Endodermal cell (in vitro differentiated cells): Measurements from ENCODE around the gene BACH2. TPM values are rescaled to one million over a fixed set of nuclear protein-coding genes. Genes with fewer than 3 reads are reported as not detected.
"Not testable (repeated sequence)": the region's sequence is repeated elsewhere in the genome, so short reads cannot be mapped to it uniquely, and the experiment has no call there.

ENCODE experiments used
- DNase-seq: peaks from one replicate; pipeline ENCODE4 v3.0.0-alpha.2; 2017
- H3K27ac ChIP-seq: 2 replicates; pipeline ENCODE4 v1.5.1; 2013; ENCODE audit warnings: mild to moderate bottlenecking, low read depth, low read length, moderate library complexity
- H3K27me3 ChIP-seq: 2 replicates; pipeline ENCODE4 v1.6.1; 2013; ENCODE audit warnings: mild to moderate bottlenecking, low read length, moderate library complexity; ENCODE audit not compliant: insufficient read depth, control insufficient read depth, poor library complexity, severe bottlenecking
- H3K36me3 ChIP-seq: 2 replicates; pipeline ENCODE4 v1.7.0; 2013; ENCODE audit warnings: mild to moderate bottlenecking, low read length, moderate library complexity; ENCODE audit not compliant: control insufficient read depth, insufficient read depth
- H3K4me1 ChIP-seq: one replicate; pipeline ENCODE4 v1.7.0; 2013; ENCODE audit warnings: low read length; ENCODE audit not compliant: control insufficient read depth, insufficient read depth
- H3K4me3 ChIP-seq: 2 replicates; pipeline ENCODE4 v1.5.1; 2013; ENCODE audit warnings: mild to moderate bottlenecking, low read length, moderate library complexity
- H3K9ac ChIP-seq: 2 replicates; pipeline ENCODE4 v1.6.1; 2013; ENCODE audit warnings: mild to moderate bottlenecking, low read length, moderate library complexity; ENCODE audit not compliant: poor library complexity, severe bottlenecking; ENCODE audit errors: extremely low read depth
- H3K9me3 ChIP-seq: 2 replicates; pipeline ENCODE4 v1.6.1; 2013; ENCODE audit warnings: mild to moderate bottlenecking, low read length, moderate library complexity; ENCODE audit not compliant: control insufficient read depth
- H3K27ac Mint-ChIP-seq: 2 replicates; pipeline ENCODE4 v1.8.0; 2020; ENCODE audit warnings: mixed read lengths
- H3K27me3 Mint-ChIP-seq: 2 replicates; pipeline ENCODE4 v1.8.0; 2021; ENCODE audit warnings: mild to moderate bottlenecking, mixed read lengths; ENCODE audit not compliant: insufficient read depth
- H3K36me3 Mint-ChIP-seq: 2 replicates; pipeline ENCODE4 v1.8.0; 2020; ENCODE audit warnings: low read depth, mixed read lengths
- H3K4me1 Mint-ChIP-seq: 2 replicates; pipeline ENCODE4 v1.8.0; 2020; ENCODE audit warnings: mixed read lengths
- H3K4me3 Mint-ChIP-seq: 2 replicates; pipeline ENCODE4 v1.8.0; 2020; ENCODE audit warnings: mild to moderate bottlenecking, moderate library complexity, mixed read lengths
- H3K9me3 Mint-ChIP-seq: 2 replicates; pipeline ENCODE4 v1.8.0; 2020; ENCODE audit warnings: mild to moderate bottlenecking, mixed read lengths
- CTCF ChIP-seq: fragments of 200-600 bp; sonication (generic); conservative IDR thresholded peaks from 2 replicates; pipeline ENCODE4 v1.5.0; 2021; ENCODE audit warnings: antibody characterized with exemption, mild to moderate bottlenecking
- WGBS, 2 experiments: methylation state at CpG; one replicate each; pipeline versions ENCODE4 v1.1.5 to v1.1.7; 2013; ENCODE audit warnings: missing lambda C conversion rate in 2 of 2, mixed read lengths in 1 of 2; ENCODE audit not compliant: insufficient coverage in 1 of 2, insufficient read length in 1 of 2; 5-methylcytosine and 5-hydroxymethylcytosine counted together
- total RNA-seq, 2 donors: library from RNA; stranded (reverse); fragmentation: NEBNext Ultra II Directional in 1 of 2; extraction: Animal tissue kit (Norgen Biotek cat#: 25700) in 1 of 2; gene quantifications; 2 replicates in 1 of 2; 3 replicates in 1 of 2; pipeline ENCODE4 v1.2.1, GENCODE V29; 2021

The BACH2 gene
- total RNA-seq, 2 donors from 2014 or later = 11.0 to 22.3 TPM

- H3K4me1 Mint-ChIP-seq = peaks cover 17% of the 10 kb centered on the region
- no peak overlapping the region for H3K4me3 Mint-ChIP-seq
- no peak overlapping the region for H3K27ac Mint-ChIP-seq
- Histone ChIP-seq H3K9ac (no peak overlapping the region), H3K36me3 (peaks cover 5% of the 10 kb centered on the region), H3K9me3 (no peaks in the 10 kb centered on the region), H3K4me1 (peaks cover 38% of the 10 kb centered on the region), H3K27me3 (no peaks in the 10 kb centered on the region), H3K4me3 (no peak overlapping the region), H3K27ac (no peak overlapping the region)
- no peaks in the 10 kb centered on the region for H3K27me3 Mint-ChIP-seq
- no peaks in the 10 kb centered on the region for H3K36me3 Mint-ChIP-seq
- H3K9me3 Mint-ChIP-seq = no peaks in the 10 kb centered on the region
- 95 to 100% methylated on average over 1 to 2 of the region's 2 CpGs for WGBS, 2 experiments
- no peak for TF ChIP-seq CTCF
- no peak for DNase-seq
These were observed 82.2 kb downstream of the BACH2 start for GRCh38 chr6:90214461-90214860.

- H3K4me1 Mint-ChIP-seq = peaks cover 17% of the 10 kb centered on the region
- Histone ChIP-seq H3K9ac (no peak overlapping the region), H3K4me1 (peaks cover 23% of the 10 kb centered on the region), H3K27me3 (no peaks in the 10 kb centered on the region), H3K9me3 (no peaks in the 10 kb centered on the region), H3K4me3 (no peak overlapping the region), H3K36me3 (peaks cover 5% of the 10 kb centered on the region), H3K27ac (no peak overlapping the region)
- peak; percentile 50 for DNase-seq
- H3K27me3 Mint-ChIP-seq = no peaks in the 10 kb centered on the region
- H3K27ac Mint-ChIP-seq = no peak overlapping the region
- H3K4me3 Mint-ChIP-seq = no peak overlapping the region
- peaks cover 9% of the 10 kb centered on the region for H3K36me3 Mint-ChIP-seq
- WGBS, 2 experiments = 94% methylated on average over 3 of the region's 3 CpGs; no CpG with 5 or more reads in 1 of the 2 experiments
- peak; percentile 49 for TF ChIP-seq CTCF
- no peaks in the 10 kb centered on the region for H3K9me3 Mint-ChIP-seq
These were observed 84.4 kb downstream of the BACH2 start for GRCh38 chr6:90212274-90212673.

GRCh38 chr6:90209527-90209926 lies 87.1 kb downstream of the BACH2 start:
- peaks cover 10% of the 10 kb centered on the region for H3K36me3 ChIP-seq
- no peak overlapping the region for H3K9ac ChIP-seq
- H3K4me1 ChIP-seq = peaks cover 5% of the 10 kb centered on the region
- no peak for DNase-seq
- H3K9me3 ChIP-seq = no peaks in the 10 kb centered on the region
- H3K27me3 ChIP-seq = no peaks in the 10 kb centered on the region
- Mint-ChIP-seq H3K9me3 (no peaks in the 10 kb centered on the region), H3K27me3 (no peaks in the 10 kb centered on the region), H3K4me3 (no peak overlapping the region), H3K36me3 (peaks cover 9% of the 10 kb centered on the region), H3K4me1 (peaks cover 25% of the 10 kb centered on the region), H3K27ac (no peak overlapping the region)
- no peak for TF ChIP-seq CTCF
- WGBS, 2 experiments = 94 to 99% methylated on average over 6 of the region's 6 CpGs
- no peak overlapping the region for H3K4me3 ChIP-seq
- no peak overlapping the region for H3K27ac ChIP-seq

- not testable (repeated sequence) for DNase-seq, H3K27me3 Mint-ChIP-seq, H3K9ac ChIP-seq, H3K9me3 ChIP-seq, H3K27ac Mint-ChIP-seq, H3K27ac ChIP-seq, H3K9me3 Mint-ChIP-seq, H3K36me3 ChIP-seq, H3K4me3 ChIP-seq, H3K4me3 Mint-ChIP-seq, H3K4me1 ChIP-seq, H3K27me3 ChIP-seq, H3K36me3 Mint-ChIP-seq
- peaks cover 30% of the 10 kb centered on the region for H3K4me1 Mint-ChIP-seq
- 94% methylated on average over 2 of the region's 2 CpGs; no CpG with 5 or more reads in 1 of the 2 experiments for WGBS, 2 experiments
These were observed 88.0 kb downstream of the BACH2 start for GRCh38 chr6:90208690-90209089.
